GM18526 (cell line): ENCODE measurements around the gene APOC1.

ENCODE experiments used
- POLR2A ChIP-seq: IDR thresholded peaks from 3 replicates; pipeline ENCODE4 v1.6.1; 2011; ENCODE audit not compliant: insufficient read length; ENCODE audit errors: extremely low read depth

The APOC1 gene

DNA sequence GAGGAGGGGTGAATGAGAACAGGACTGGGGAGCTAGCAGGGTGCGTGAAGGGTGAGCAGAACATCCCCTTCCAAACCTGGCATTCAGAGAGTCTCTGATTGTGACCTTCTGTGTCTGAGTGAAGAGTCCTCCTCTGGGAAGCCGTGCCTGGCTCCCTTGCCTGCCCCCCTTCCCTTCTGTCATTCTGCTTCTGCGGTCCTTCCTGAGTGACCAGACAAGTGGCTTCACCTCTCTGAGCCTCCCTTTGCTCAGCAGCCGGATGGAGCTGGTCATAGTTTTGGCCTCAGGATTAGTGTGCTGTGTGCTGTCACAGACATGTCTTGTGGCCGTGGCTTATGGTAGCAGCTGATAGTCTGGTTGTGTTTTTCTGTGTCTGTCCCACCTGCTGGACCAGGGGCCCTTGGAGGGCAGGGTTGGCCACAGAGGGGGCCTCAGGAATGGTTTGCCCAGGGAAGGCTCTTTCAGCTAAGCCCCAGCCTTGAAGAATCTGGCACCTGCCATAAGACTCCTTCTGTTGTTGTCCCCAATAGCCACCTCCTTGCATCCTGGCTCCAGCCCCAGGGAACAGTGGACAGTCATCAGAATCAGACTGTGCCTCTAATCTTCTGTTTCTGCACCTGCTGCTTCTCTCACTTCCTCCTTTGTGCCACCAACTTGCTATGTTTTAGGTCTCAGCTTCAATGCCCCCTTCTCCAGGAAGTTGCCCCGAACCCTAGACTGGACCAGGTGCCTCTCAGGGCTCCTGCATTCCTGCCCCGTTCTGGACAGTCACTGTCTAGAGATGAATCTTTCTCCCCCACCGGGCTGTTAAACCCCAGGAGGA, 46.7 kb downstream of the APOC1 start:
- TF ChIP-seq POLR2A: no peak

DNA sequence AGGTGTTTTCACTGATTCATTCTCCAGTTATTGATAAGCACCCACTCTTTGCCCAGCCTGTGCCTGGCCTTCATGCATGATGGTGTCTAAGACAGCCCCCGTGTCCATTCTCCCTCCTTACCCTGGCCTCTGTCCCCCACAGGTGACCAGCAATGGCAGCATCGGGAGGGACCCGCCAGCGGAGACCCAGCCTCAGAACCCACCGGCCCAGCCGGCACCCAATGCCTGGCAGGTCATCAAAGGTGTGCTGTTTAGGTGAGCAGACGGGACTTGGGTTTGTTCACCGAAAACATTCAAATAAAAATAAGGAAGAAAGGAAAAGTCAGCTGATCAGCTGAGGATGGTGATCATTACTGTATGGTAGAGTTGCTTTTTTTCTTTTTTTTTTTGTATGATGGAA, 47.4 kb downstream of the APOC1 start:
- TF ChIP-seq POLR2A: no peak

DNA sequence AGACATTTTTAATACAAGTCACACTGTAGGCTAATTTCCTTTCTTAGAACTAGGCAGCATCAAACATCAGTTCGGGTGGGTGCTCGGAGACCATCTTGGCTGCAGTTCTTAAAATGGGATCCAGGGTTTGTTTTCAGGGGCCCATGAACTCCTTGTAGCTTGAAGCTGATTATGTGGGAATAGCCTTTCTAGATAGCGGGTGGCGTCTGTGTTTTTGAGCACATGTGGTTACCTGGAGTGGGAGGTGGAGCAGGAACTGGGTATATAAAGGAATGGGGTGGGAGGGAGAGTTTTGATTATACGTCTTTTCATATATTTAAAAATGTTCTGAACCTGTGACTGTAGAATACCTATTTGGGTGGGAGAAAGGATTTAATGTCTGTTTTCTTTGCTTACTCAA, 53.7 kb downstream of the APOC1 start:
- TF ChIP-seq POLR2A: no peak

DNA sequence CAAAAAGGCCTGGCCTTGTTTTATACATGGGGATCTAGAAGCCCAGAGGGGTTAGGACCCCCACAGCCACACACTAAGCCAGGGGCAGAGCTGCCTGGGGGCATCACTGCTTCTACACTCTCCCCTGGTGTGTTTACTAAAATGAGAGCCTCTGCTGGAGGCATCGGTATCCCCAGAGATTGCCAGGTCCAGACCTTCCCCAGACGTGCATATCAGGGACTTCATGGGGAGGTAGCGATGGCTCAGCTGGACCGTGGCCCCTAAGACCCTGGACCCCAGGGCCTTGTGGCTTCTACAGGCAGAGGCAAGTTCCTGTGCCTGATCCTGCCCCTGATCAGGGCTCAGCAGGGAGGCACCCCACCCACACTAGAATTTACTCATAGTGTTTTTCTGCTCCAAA, 54.3 kb downstream of the APOC1 start:
- TF ChIP-seq POLR2A: no peak
